HUES6 (cell line): ENCODE data around the gene CD6.

ENCODE experiments used
- H3K27ac ChIP-seq: 2 replicates; pipeline ENCODE4 v1.7.0; 2013; ENCODE audit warnings: low read depth, mild to moderate bottlenecking, low read length, inconsistent platforms
- H3K27me3 ChIP-seq: 2 replicates; pipeline ENCODE4 v1.6.1; 2013; ENCODE audit warnings: low read length; ENCODE audit not compliant: control insufficient read depth, insufficient read depth
- H3K36me3 ChIP-seq: 2 replicates; pipeline ENCODE4 v1.6.1; 2013; ENCODE audit warnings: low read length; ENCODE audit not compliant: control insufficient read depth, insufficient read depth
- H3K4me1 ChIP-seq: 2 replicates; pipeline ENCODE4 v1.6.1; 2013; ENCODE audit warnings: low read length; ENCODE audit not compliant: control insufficient read depth, insufficient read depth
- H3K4me3 ChIP-seq: 2 replicates; pipeline ENCODE4 v1.5.1; 2013; ENCODE audit warnings: low read depth, low read length
- H3K9ac ChIP-seq: one replicate; pipeline ENCODE4 v1.6.1; 2013; ENCODE audit warnings: mild to moderate bottlenecking, low read length
- H3K9me3 ChIP-seq: 2 replicates; pipeline ENCODE4 v1.6.1; 2013; ENCODE audit warnings: low read depth, low read length; ENCODE audit not compliant: control insufficient read depth, insufficient read depth

Gene CD6, protein sequence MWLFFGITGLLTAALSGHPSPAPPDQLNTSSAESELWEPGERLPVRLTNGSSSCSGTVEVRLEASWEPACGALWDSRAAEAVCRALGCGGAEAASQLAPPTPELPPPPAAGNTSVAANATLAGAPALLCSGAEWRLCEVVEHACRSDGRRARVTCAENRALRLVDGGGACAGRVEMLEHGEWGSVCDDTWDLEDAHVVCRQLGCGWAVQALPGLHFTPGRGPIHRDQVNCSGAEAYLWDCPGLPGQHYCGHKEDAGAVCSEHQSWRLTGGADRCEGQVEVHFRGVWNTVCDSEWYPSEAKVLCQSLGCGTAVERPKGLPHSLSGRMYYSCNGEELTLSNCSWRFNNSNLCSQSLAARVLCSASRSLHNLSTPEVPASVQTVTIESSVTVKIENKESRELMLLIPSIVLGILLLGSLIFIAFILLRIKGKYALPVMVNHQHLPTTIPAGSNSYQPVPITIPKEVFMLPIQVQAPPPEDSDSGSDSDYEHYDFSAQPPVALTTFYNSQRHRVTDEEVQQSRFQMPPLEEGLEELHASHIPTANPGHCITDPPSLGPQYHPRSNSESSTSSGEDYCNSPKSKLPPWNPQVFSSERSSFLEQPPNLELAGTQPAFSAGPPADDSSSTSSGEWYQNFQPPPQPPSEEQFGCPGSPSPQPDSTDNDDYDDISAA

DNA sequence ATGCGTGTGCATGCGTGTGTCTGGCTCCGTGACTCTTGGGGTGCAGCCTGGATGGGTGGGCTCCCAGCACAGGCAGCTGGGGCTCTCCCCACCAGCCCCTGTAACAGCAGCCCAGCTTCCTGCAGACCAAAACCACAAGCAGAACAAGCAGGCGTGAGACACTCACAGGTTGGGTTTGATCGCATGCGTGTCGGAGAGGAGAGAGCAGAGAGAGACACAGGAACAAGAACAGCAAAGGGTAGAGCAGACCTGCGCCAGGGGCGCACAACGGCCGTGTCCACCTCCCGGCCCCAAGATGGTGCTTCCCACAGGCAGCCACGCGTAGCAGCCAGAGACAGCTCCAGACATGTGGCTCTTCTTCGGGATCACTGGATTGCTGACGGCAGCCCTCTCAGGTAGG lies at the start of gene CD6:
Gene CD6 (plus strand): TSS at position 161 of the 400 bp plus-strand sequence. CDS start 186 bp downstream, at position 347.
- Histone ChIP-seq H3K9ac (no peak within 1 kb of the TSS), H3K27ac (no peak within 1 kb of the TSS), H3K4me3 (no peak within 1 kb of the TSS), H3K9me3 (no peaks in the 10 kb centered on the region), H3K4me1 (no peaks in the 10 kb centered on the region), H3K36me3 (no peaks in the 10 kb centered on the region), H3K27me3 (peaks cover 9% of the 10 kb centered on the region; the same call in 1 of the 2 replicates)

DNA sequence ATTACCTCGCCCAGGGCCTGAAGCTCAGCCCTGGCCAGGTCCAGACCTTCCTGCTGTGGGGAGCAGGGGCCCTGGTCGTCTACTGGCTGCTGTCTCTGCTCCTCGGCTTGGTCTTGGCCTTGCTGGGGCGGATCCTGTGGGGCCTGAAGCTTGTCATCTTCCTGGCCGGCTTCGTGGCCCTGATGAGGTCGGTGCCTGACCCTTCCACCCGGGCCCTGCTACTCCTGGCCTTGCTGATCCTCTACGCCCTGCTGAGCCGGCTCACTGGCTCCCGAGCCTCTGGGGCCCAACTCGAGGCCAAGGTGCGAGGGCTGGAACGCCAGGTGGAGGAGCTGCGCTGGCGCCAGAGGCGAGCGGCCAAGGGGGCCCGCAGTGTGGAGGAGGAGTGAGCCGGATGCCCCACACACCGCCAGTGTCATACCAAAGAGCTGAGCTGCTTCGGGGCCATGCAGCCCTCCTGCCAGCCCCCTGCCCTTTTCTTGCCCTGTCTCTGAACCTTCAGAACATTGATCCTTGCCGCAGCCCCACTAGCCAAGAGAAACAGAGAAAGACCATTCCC lies 49.6 kb upstream of the CD6 start:
- Histone ChIP-seq H3K4me3 (no peak overlapping the region), H3K9ac (no peak overlapping the region), H3K9me3 (no peaks in the 10 kb centered on the region; the same call in 1 of the 2 replicates), H3K27me3 (no peaks in the 10 kb centered on the region), H3K4me1 (peaks cover 22% of the 10 kb centered on the region; the same call in 1 of the 2 replicates), H3K36me3 (peaks cover 26% of the 10 kb centered on the region), H3K27ac (no peak overlapping the region)

DNA sequence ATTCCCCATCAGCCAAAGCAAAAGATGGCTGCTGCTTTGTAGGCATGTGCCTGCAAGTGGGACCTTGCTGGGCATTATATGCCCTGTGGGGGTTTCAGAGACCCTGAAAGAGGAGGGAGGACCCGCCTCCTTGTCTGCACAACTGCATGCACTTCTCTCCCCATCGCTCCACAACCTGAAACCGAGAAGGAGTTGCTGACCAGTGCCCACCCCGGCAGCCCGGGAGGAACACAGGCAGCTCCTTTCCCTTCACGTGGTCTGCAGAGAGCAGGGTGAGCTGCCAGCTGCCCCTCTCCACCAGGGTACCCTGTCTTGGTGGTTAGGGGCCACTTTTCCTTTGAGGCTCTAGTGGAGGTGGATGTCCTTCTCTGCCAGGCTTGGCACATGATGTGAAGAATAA lies 48.6 kb upstream of the CD6 start:
- no peak overlapping the region for H3K27ac ChIP-seq
- H3K9me3 ChIP-seq: no peaks in the 10 kb centered on the region; the same call in 1 of the 2 replicates
- H3K9ac ChIP-seq: no peak overlapping the region
- no peaks in the 10 kb centered on the region for H3K27me3 ChIP-seq
- peaks cover 27% of the 10 kb centered on the region for H3K36me3 ChIP-seq
- H3K4me1 ChIP-seq: peaks cover 22% of the 10 kb centered on the region; the same call in 1 of the 2 replicates
- no peak overlapping the region for H3K4me3 ChIP-seq

DNA sequence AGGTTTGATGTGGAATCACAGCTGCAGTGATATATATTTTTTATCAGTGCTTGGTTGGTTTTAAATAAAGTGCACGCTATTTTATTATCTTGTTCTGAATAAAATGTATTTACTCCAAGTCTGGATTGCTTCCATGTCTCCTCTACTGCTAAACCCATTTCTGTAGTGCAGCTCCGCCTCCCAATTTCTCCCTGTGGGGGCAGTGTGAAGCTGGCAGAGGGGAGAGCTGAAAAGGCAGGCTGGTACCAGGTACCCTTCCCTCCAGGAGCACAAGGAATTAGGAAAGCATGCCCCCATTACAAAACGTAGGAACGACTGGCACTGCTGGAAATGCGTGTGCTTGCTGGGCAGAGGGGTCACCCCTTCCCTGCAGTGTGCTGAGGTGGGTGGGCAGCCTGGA lies 48.2 kb upstream of the CD6 start:
- Histone ChIP-seq H3K4me3 (no peak overlapping the region), H3K27ac (no peak overlapping the region), H3K27me3 (no peaks in the 10 kb centered on the region), H3K36me3 (peaks cover 31% of the 10 kb centered on the region), H3K9me3 (no peaks in the 10 kb centered on the region), H3K4me1 (peaks cover 22% of the 10 kb centered on the region; the same call in 1 of the 2 replicates), H3K9ac (no peak overlapping the region)

DNA sequence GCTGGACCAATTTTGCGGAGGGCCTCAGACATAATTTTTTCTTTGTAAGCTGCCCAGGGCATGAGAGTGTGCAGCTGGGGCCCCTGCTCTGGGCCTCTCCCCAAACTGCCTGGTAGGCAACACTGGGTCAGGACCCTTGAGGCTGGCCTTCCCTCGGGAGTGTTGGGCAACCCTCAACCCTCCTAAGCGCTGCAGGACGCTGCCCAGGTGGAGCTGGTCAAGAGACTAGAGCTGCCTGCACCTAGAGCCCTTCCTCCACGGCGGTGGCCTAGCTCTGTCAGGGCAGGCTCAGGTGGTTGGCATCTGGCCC lies 47.7 kb upstream of the CD6 start:
- peaks cover 19% of the 10 kb centered on the region; the same call in 1 of the 2 replicates for H3K4me1 ChIP-seq
- no peaks in the 10 kb centered on the region for H3K27me3 ChIP-seq
- H3K9me3 ChIP-seq: no peaks in the 10 kb centered on the region
- peak overlapping the region; percentile 86 for H3K4me3 ChIP-seq
- peak overlapping the region; percentile 10 for H3K9ac ChIP-seq
- peaks cover 35% of the 10 kb centered on the region for H3K36me3 ChIP-seq
- no peak overlapping the region for H3K27ac ChIP-seq

DNA sequence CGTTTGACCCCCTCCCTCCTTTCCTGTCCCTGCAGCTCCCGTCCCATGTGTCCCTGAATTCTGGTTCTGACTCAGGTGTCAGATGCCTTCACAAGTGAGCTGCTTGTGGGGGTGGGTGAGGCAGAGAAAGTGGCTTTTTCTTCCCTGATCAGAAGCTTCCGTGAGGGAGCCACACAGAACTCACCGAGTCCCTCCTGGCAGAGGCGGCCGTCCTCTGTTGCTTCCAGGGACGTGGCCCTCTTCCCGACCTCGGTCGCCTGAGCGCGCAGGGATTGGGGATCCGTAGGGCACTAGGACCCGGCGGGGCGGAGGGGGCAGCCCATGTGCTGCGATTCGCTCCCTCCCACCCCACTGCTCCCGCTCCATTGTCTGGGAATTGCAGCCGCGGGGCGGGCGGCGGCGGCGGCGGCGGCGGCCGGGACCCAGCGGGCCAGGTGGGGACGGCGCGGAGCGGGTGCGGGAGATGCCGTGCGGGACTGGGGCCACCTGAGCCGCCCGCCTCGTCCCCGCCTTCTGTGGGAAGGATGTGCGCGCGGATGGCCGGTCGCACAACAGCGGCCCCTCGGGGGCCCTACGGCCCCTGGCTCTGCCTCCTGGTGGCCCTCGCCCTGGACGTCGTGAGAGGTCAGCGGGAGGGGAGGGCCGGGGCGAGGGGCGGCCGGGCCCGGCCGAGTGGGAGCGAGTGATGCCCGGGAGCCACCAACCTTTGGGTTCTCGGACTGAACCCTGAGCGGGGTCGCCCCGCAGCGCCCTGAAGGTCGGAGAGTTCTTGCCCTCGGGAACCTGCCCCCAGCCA lies 47.2 kb upstream of the CD6 start, which contains the start of gene TMEM132A:
Gene TMEM132A (plus strand): TSS at position 351 of the 796 bp plus-strand sequence. CDS start 174 bp downstream, at position 525.
- no peak within 1 kb of the TSS for H3K27ac ChIP-seq
- peak within 1 kb of the TSS; percentile 32 for H3K9ac ChIP-seq
- peak within 1 kb of the TSS; percentile 86 for H3K4me3 ChIP-seq
- H3K9me3 ChIP-seq: no peaks in the 10 kb centered on the region
- peaks cover 16% of the 10 kb centered on the region; the same call in 1 of the 2 replicates for H3K4me1 ChIP-seq
- H3K36me3 ChIP-seq: peaks cover 41% of the 10 kb centered on the region
- no peaks in the 10 kb centered on the region for H3K27me3 ChIP-seq

DNA sequence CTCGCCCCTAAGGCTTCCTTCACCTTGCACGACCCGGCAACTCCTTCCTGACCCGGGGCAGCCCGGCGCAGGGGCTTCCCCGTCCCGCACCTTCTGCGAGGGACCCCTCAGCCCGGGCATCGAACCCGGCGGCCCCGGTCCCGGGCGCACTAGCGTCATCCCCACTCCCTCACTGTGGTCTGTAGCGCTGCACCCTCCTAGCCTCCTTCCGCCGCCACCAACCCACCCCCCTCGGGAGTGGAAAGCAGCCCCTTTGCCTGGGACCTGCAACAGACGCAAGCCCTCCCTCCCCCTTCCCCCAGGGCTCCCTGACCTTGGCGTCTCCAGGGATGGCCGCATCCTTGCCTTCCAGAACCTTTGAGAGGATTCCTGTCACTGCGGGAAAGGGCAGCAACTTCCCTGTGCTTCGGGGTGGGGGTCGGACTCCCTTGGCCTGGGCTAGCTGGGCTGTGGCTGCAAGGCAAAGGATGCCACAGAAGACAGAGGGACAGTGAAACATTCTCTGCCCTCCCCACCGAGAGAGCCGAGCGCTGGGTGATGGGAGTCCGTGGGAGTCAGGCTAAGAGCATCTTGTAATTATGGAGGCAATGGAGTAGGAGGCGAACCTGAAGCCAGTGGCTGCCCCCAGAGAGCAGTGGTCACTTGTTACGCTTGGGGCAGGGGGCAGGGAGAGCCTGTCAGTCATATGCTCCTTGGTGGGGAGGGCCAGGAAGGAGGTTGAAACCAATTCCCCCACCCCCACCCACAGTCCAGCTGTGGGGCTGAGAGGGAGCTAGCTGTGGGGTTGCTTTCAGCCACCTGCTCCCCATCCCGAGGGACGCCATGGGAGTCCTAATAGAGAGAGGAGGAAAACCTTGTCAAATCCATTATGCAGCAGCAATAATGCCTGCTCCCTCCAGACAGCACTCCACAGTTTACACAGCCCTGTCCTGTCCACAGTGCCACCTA lies 46.3 kb upstream of the CD6 start:
- Histone ChIP-seq H3K4me1 (peaks cover 16% of the 10 kb centered on the region; the same call in 1 of the 2 replicates), H3K4me3 (peak overlapping the region; percentile 86), H3K9ac (peak overlapping the region; percentile 32), H3K36me3 (peaks cover 44% of the 10 kb centered on the region), H3K27me3 (no peaks in the 10 kb centered on the region), H3K27ac (no peak overlapping the region), H3K9me3 (no peaks in the 10 kb centered on the region)

DNA sequence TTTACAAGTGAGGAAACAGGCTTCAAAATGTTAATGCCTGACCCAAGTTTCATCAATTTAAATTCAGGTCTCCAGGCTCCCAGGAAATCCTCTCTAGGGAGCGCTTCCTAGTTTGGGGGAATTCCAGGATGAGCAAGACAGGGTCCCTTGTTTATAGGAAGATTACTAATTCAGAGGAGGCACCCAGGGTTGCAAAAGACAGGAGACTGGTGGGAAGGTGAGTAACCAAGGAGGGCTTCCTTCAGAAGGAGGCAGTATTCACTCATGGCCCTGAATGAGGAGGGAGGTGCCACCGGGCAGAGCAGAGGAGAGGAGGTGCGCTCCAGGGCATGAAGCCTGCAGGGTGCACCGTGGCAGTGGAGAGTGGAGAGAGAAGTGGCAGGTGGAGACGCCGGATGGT lies 45.6 kb upstream of the CD6 start:
- peak overlapping the region; percentile 86; the same call in 1 of the 2 replicates for H3K4me3 ChIP-seq
- no peaks in the 10 kb centered on the region for H3K27me3 ChIP-seq
- H3K9ac ChIP-seq: no peak overlapping the region

DNA sequence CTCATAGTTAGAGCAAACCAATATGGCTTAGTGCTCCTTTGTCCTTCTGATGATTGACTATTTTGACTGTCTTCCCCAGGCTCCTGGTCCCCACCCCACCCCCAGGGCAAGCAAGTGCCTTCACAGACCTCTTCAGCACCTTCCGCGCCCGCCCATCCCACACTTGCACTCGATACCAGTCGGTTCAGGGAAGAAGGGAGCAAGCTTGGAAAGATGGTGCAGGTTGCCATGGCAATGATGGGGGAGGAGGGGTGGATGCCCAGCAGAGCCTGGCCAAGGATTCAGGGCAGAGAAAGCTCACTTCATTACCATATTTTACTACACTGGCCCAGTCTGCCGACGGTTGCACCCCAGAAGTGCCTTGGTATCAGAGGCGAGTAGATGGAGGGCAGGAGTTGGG lies 45.0 kb upstream of the CD6 start:
- Histone ChIP-seq H3K4me3 (no peak overlapping the region), H3K4me1 (peaks cover 16% of the 10 kb centered on the region; the same call in 1 of the 2 replicates), H3K9ac (no peak overlapping the region), H3K27me3 (no peaks in the 10 kb centered on the region), H3K36me3 (peaks cover 44% of the 10 kb centered on the region), H3K9me3 (no peaks in the 10 kb centered on the region), H3K27ac (no peak overlapping the region)

More for the DNA sequence above, 45.6 kb upstream of the CD6 start:
- peaks cover 44% of the 10 kb centered on the region for H3K36me3 ChIP-seq
- H3K4me1 ChIP-seq: peaks cover 16% of the 10 kb centered on the region; the same call in 1 of the 2 replicates
- H3K9me3 ChIP-seq: no peaks in the 10 kb centered on the region
- no peak overlapping the region for H3K27ac ChIP-seq
